Neural cell (in vitro differentiated cells): ENCODE results near the gene SEMG1. TPM values are rescaled to one million over a fixed set of nuclear protein-coding genes. Genes with fewer than 3 reads are reported as not detected.

Experiments
- H2AFZ ChIP-seq: fragments of 200-600, 300-800 bp; sonication (generic), shearing (Covaris generic); 2 replicates; pipeline ENCODE4 v1.6.0; 2014; ENCODE audit warnings: low read depth, mild to moderate bottlenecking, antibody characterized with exemption, low read length, moderate library complexity
- H3F3A ChIP-seq: fragments of 200-600 bp; shearing (Covaris generic); 2 replicates; pipeline ENCODE4 v1.6.1; 2016; ENCODE audit warnings: mild to moderate bottlenecking, moderate library complexity, mixed read lengths, antibody characterized with exemption, low read length; ENCODE audit not compliant: insufficient read depth, poor library complexity, severe bottlenecking
- H3K27ac ChIP-seq: fragments of 200-600, 300-800 bp; sonication (generic), shearing (Covaris generic); 2 replicates; pipeline ENCODE4 v1.5.1; 2014; ENCODE audit warnings: mild to moderate bottlenecking, low read length, moderate library complexity
- H3K27me3 ChIP-seq: fragments of 300-800, 200-600 bp; sonication (generic), shearing (Covaris generic); 2 replicates; pipeline ENCODE4 v1.6.0; 2014; ENCODE audit warnings: mild to moderate bottlenecking, low read depth, low read length, moderate library complexity; ENCODE audit not compliant: insufficient read depth
- H3K36me3 ChIP-seq: fragments of 300-800, 200-600 bp; sonication (generic), shearing (Covaris generic); 2 replicates; pipeline ENCODE4 v1.5.1; 2014; ENCODE audit warnings: mild to moderate bottlenecking, antibody characterized with exemption, low read length, moderate library complexity; ENCODE audit not compliant: insufficient read depth
- H3K4me2 ChIP-seq: fragments of 300-800, 200-600 bp; sonication (generic), shearing (Covaris generic); 2 replicates; pipeline ENCODE4 v1.6.0; 2014; ENCODE audit warnings: mild to moderate bottlenecking, low read length
- H3K4me3 ChIP-seq: fragments of 300-800, 200-600 bp; sonication (generic), shearing (Covaris generic); 2 replicates; pipeline ENCODE4 v1.5.1; 2014; ENCODE audit warnings: mild to moderate bottlenecking, low read length, moderate library complexity
- H3K79me2 ChIP-seq: fragments of 200-600 bp; shearing (Covaris generic); replicated peaks from 2 replicates; pipeline ENCODE4 v1.6.0; 2014; ENCODE audit warnings: mild to moderate bottlenecking, low read length, moderate library complexity; ENCODE audit not compliant: insufficient read depth
- H3K9ac ChIP-seq: fragments of 300-800, 200-600 bp; sonication (generic), shearing (Covaris generic); 2 replicates; pipeline ENCODE4 v1.6.1; 2016; ENCODE audit warnings: mild to moderate bottlenecking, low read length, mixed read lengths
- H3K9me2 ChIP-seq: fragments of 200-600 bp; shearing (Covaris generic); 2 replicates; pipeline ENCODE4 v1.6.1; 2016; ENCODE audit warnings: mild to moderate bottlenecking, low read length, mixed read lengths; ENCODE audit not compliant: insufficient read depth
- H3K9me3 ChIP-seq: fragments of 200-600, 300-800 bp; sonication (generic), shearing (Covaris generic); 2 replicates; pipeline ENCODE4 v1.6.1; 2016; ENCODE audit warnings: mild to moderate bottlenecking, mixed run types, low read length, moderate library complexity, mixed read lengths
- H4K20me1 ChIP-seq: fragments of 200-600 bp; shearing (Covaris generic); 2 replicates; pipeline ENCODE4 v1.6.1; 2016; ENCODE audit warnings: mild to moderate bottlenecking, mixed run types; ENCODE audit not compliant: insufficient read depth
- CTCF ChIP-seq: fragments of 450-650 bp; IDR thresholded peaks from 2 replicates; pipeline ENCODE4 v1.5.1; 2014; ENCODE audit warnings: antibody characterized with exemption, mild to moderate bottlenecking, moderate library complexity; ENCODE audit not compliant: poor library complexity, severe bottlenecking
- EP300 ChIP-seq: fragments of 450-650 bp; conservative IDR thresholded peaks from 2 replicates; pipeline ENCODE4 v1.6.1; 2014; ENCODE audit warnings: antibody characterized with exemption, mild to moderate bottlenecking, moderate library complexity; ENCODE audit not compliant: poor library complexity, severe bottlenecking
- EZH2 ChIP-seq: fragments of 200-600, 300-800 bp; shearing (Covaris generic), sonication (generic); IDR thresholded peaks from 2 replicates; pipeline ENCODE4 v1.6.1; 2014; ENCODE audit warnings: antibody characterized with exemption, low read length, borderline replicate concordance, mild to moderate bottlenecking; ENCODE audit not compliant: insufficient read depth, poor library complexity, severe bottlenecking
- MXI1 ChIP-seq: fragments of 450-650 bp; conservative IDR thresholded peaks from 2 replicates; pipeline ENCODE4 v1.6.1; 2014; ENCODE audit warnings: antibody characterized with exemption, mild to moderate bottlenecking; ENCODE audit not compliant: poor library complexity, severe bottlenecking
- POLR2AphosphoS5 ChIP-seq: IDR thresholded peaks from 2 replicates; pipeline ENCODE4 v1.6.1; 2012
- RAD21 ChIP-seq: fragments of 450-650 bp; conservative IDR thresholded peaks from 2 replicates; pipeline ENCODE4 v1.6.1; 2014; ENCODE audit warnings: antibody characterized with exemption, mild to moderate bottlenecking, moderate library complexity
- REST ChIP-seq: IDR thresholded peaks from 2 replicates; pipeline ENCODE4 v1.6.1; 2012; ENCODE audit warnings: borderline replicate concordance
- SMC3 ChIP-seq: fragments of 450-650 bp; conservative IDR thresholded peaks from 2 replicates; pipeline ENCODE4 v1.6.1; 2014; ENCODE audit warnings: antibody characterized with exemption, mild to moderate bottlenecking, moderate library complexity; ENCODE audit not compliant: poor library complexity
- TAF1 ChIP-seq: IDR thresholded peaks from 2 replicates; pipeline ENCODE4 v1.6.1; 2012; ENCODE audit warnings: low read depth
- polyA plus RNA-seq: library from polyadenylated mRNA; depleted of rRNA; stranded (reverse); fragments of >200 nt; gene quantifications from 2 replicates; pipeline ENCODE4 v1.2.3, GENCODE V29; 2014

The SEMG1 gene
- polyA plus RNA-seq, 1 donor from 2014 or later = not detected

DNA sequence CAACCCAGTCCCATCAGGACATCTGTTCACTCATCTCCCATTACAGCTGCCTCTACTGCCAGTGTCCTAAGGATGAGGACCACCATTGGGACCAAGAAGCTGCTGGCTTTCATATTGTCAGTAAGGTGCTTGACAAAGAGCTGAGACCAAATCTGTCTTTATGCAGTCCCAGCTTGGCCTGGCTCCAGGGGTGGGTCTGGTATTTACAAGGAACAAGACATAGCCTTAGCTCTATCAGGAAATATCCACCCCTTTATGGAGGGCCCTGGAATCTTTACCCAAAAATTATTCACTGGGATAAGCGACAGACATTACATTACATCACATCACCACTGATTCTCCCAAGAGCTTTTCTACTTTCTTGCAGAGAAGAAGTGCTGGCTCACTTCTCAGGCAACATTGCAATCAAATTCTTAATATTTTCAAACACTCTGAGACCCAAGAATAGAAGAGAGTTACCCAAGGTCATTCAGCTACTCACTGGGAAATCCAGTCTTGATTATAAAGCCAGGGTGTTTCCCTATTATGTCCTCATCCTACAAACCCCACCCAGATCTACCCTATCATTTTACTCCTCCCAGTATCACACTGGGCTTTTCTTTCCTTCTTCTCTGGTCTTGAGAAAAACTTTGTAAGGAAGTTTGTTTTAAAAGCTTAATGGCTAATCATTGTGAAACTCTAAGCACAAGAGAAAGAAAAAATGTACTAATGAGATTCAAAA lies 43.6 kb upstream of the SEMG1 start:
- Histone ChIP-seq H3K4me2 (no peak overlapping the region), H2AFZ (no peak overlapping the region), H3K9me3 (no peaks in the 10 kb centered on the region), H3K9me2 (no peaks in the 10 kb centered on the region), H3F3A (no peaks in the 10 kb centered on the region), H3K9ac (no peak overlapping the region), H3K79me2 (no peaks in the 10 kb centered on the region), H3K4me3 (no peak overlapping the region), H4K20me1 (no peaks in the 10 kb centered on the region), H3K27ac (no peak overlapping the region), H3K36me3 (no peaks in the 10 kb centered on the region), H3K27me3 (no peaks in the 10 kb centered on the region)
- no peak for TF ChIP-seq EZH2
- no peak for TF ChIP-seq SMC3
- TF ChIP-seq RAD21 = no peak
- no peak for TF ChIP-seq MXI1

DNA sequence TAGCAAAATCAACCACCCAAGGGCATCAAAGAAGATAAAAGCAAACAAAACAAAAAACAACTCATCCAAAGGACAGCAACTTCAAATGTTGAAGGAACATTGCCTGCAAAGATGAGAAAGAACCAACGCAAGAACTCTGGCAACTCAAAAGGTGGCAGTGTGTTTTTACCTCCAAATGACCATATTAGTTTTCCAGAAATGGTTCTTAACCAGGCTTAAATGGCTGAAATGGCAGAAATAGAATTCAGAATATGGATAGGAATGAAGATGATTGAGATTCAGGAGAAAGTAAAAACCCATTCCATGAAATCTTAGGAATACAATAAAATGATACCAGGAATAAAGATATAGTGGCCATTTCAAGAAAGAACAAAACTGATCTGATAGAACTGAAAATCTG lies 41.9 kb upstream of the SEMG1 start:
- Histone ChIP-seq H3K4me2 (no peak overlapping the region), H3K4me3 (no peak overlapping the region), H3K27me3 (no peaks in the 10 kb centered on the region), H4K20me1 (no peaks in the 10 kb centered on the region), H3K27ac (no peak overlapping the region), H3K9me2 (no peaks in the 10 kb centered on the region), H3K36me3 (no peaks in the 10 kb centered on the region), H3K9ac (no peak overlapping the region), H2AFZ (no peak overlapping the region), H3F3A (no peaks in the 10 kb centered on the region), H3K9me3 (no peaks in the 10 kb centered on the region), H3K79me2 (no peaks in the 10 kb centered on the region)
- TF ChIP-seq CTCF (no peak), EZH2 (no peak), EP300 (no peak)

DNA sequence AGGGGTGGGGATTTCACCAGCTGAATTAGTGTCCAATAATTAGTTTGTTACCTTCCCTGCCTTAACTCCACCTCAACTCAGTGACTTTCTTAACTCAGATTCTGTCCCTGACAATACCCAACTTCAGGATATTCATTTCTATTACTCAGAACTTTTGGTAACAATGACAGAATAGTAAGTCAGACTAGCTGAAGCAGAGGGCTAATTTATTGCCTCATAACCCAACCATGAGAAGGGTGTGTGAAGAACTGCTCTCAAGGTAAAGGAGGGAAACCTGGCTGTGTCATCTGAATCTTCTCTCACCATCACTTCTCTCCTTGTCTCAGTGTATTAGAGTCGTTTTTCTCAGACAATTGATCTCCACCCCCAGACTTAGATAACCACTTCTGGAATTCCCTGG lies 33.3 kb upstream of the SEMG1 start:
- Histone ChIP-seq H3K36me3 (no peaks in the 10 kb centered on the region), H4K20me1 (no peaks in the 10 kb centered on the region), H3K27ac (no peak overlapping the region), H3K9ac (no peak overlapping the region), H3K9me3 (no peaks in the 10 kb centered on the region), H3F3A (no peaks in the 10 kb centered on the region), H3K4me2 (no peak overlapping the region), H3K27me3 (no peaks in the 10 kb centered on the region), H2AFZ (no peak overlapping the region), H3K9me2 (no peaks in the 10 kb centered on the region), H3K79me2 (no peaks in the 10 kb centered on the region), H3K4me3 (no peak overlapping the region)
- TF ChIP-seq SMC3 (no peak), REST (no peak), TAF1 (no peak), RAD21 (no peak), EP300 (no peak), CTCF (no peak), POLR2AphosphoS5 (no peak), MXI1 (no peak), EZH2 (no peak)
